BJ (cell line): ENCODE data around the gene LMO2. TPM values are rescaled to one million over a fixed set of nuclear protein-coding genes. Genes with fewer than 3 reads are reported as not detected.
"Not testable (repeated sequence)": the region's sequence is repeated elsewhere in the genome, so short reads cannot be mapped to it uniquely, and the experiment has no call there.

Experiments used
- CTCF ChIA-PET: fragments of 350-600 bp; formaldehyde crosslinking; extraction: SDS; loops from one replicate; lab custom pipeline; 2021; ENCODE audit warnings: antibody characterized with exemption, inconsistent platforms; lab: Yijun Ruan, JAX
- POLR2A ChIA-PET: fragments of 300-600 bp; sonication (Branson Sonifier 250); formaldehyde crosslinking; extraction: SDS; loops from one replicate; lab custom pipeline; 2021; ENCODE audit warnings: antibody characterized with exemption; lab: Charles Lee
- DNase-seq: peaks from one replicate; pipeline ENCODE4 v3.0.0-alpha.2; 2011; ENCODE audit warnings: low read depth
- H3K27me3 ChIP-seq: 2 replicates; pipeline ENCODE4 v1.6.0; 2011; ENCODE audit warnings: low read length; ENCODE audit not compliant: control insufficient read depth, insufficient read depth
- H3K36me3 ChIP-seq: 2 replicates; pipeline ENCODE4 v1.5.1; 2011; ENCODE audit warnings: low read length; ENCODE audit not compliant: control insufficient read depth, insufficient read depth
- H3K4me3 ChIP-seq: 2 replicates; pipeline ENCODE4 v1.5.1; 2011; ENCODE audit warnings: low read depth, mild to moderate bottlenecking, control low read depth, low read length
- CTCF ChIP-seq: IDR thresholded peaks from 2 replicates; pipeline ENCODE4 v1.5.1; 2011; ENCODE audit warnings: low read depth, mild to moderate bottlenecking, control low read depth, inconsistent platforms, low read length, moderate library complexity; ENCODE audit not compliant: insufficient read depth
- polyA plus RNA-seq: library from polyadenylated mRNA; depleted of rRNA; stranded (reverse); fragments of >200 nt; gene quantifications from 2 replicates; pipeline ENCODE4 v1.2.3, GENCODE V29; 2011

The LMO2 gene
- polyA plus RNA-seq, 1 experiment: not detected

DNA sequence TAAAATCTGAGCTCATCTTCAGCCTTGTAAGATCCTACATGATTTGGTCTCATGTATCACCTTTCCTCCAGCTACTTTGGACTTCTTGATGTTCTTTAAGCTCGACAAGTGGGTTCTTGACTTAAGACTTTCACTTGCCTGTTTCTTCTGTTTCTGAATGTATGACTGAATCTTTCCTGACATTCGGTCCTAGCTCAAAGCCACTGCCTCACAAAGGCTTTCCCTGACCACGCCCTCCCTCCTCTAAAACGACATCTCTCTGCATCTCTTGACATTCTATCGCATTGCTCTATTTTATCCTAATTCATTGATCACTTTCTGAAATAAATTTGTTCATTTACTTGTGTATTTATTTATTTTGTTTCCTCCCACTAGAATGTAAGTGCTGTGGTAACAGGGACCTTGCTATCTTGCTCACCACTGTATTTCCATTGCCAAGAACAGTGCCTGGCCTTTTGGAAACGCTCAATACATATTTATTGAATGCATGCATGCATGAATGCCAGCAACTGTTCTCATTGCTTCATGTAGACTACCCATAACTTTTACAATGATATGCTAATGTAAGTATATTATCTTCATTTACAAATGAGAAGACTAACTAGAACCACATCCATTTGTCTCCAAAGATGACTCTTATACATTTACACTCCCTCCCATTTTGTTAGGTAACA, 43.0 kb downstream of the LMO2 start:
- POLR2A ChIA-PET: no interaction called here
- DNase-seq: no peak
- CTCF ChIA-PET: interaction anchor here (0.8 to 3.2 kb wide), 7 partner anchors 9 to 148 kb away, joined by 3 to 13 read pairs (median 5); no protein-coding TSS in a partner anchor
- H3K36me3 ChIP-seq: no peaks in the 10 kb centered on the region
- H3K4me3 ChIP-seq: no peak overlapping the region
- no peak for TF ChIP-seq CTCF
- H3K27me3 ChIP-seq: peaks cover 14% of the 10 kb centered on the region

- Histone ChIP-seq H3K4me3 (no peak overlapping the region), H3K36me3 (no peaks in the 10 kb centered on the region), H3K27me3 (peaks cover 17% of the 10 kb centered on the region)
- ChIA-PET CTCF (interaction anchor here (1.3 to 5.8 kb wide), 4 partner anchors 11 to 149 kb away, joined by 3 to 21 read pairs (median 4); no protein-coding TSS in a partner anchor), POLR2A (no interaction called here)
- DNase-seq: no peak
- no peak for TF ChIP-seq CTCF
These were observed 44.6 kb downstream of the LMO2 start for GRCh38 chr11:33847251-33847650.

- Histone ChIP-seq H3K27me3 (peaks cover 21% of the 10 kb centered on the region), H3K4me3 (no peak overlapping the region), H3K36me3 (no peaks in the 10 kb centered on the region)
- TF ChIP-seq CTCF: no peak
- ChIA-PET POLR2A (no interaction called here), CTCF (interaction anchor here (0.5 to 5.8 kb wide), 5 partner anchors 9 to 143 kb away, joined by 3 to 21 read pairs (median 10); no protein-coding TSS in a partner anchor)
- no peak for DNase-seq
These were observed 47.6 kb downstream of the LMO2 start for GRCh38 chr11:33844236-33844635.

GRCh38 chr11:33843018-33843417, 48.9 kb downstream of the LMO2 start:
- CTCF ChIA-PET: interaction anchor here (0.7 to 5.8 kb wide), 8 partner anchors 8 to 128 kb away, joined by 3 to 21 read pairs (median 5); no protein-coding TSS in a partner anchor
- Histone ChIP-seq H3K27me3 (peaks cover 16% of the 10 kb centered on the region), H3K4me3 (no peak overlapping the region), H3K36me3 (no peaks in the 10 kb centered on the region)
- DNase-seq: no peak
- POLR2A ChIA-PET: no interaction called here
- TF ChIP-seq CTCF: no peak

GRCh38 chr11:33842236-33842915, 49.5 kb downstream of the LMO2 start:
- H3K27me3 ChIP-seq: peaks cover 16% of the 10 kb centered on the region
- DNase-seq: no peak
- H3K4me3 ChIP-seq: no peak overlapping the region
- no peaks in the 10 kb centered on the region for H3K36me3 ChIP-seq
- no peak for TF ChIP-seq CTCF
- ChIA-PET POLR2A (no interaction called here), CTCF (interaction anchor here (0.7 to 5.8 kb wide), 8 partner anchors 8 to 129 kb away, joined by 3 to 21 read pairs (median 5); no protein-coding TSS in a partner anchor)

DNA sequence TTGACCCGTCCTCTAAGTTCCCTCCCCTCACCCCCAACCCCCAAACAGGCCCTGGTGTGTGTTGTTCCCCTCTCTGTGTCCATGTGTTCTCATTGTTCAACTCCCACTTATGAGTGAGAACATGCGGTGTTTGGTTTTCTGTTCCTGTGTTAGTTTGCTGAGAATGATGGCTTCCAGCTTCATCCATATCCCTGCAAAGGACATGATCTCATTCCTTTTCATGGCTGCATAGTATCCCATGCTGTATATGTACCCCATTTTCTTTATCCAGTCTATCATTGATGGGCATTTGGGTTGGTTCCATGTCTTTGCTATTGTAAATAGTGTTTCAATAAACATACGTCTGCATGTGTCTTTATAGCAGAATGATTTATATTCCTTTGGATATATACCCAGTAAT, 53.6 kb downstream of the LMO2 start:
- H3K36me3 ChIP-seq, POLR2A ChIA-PET, DNase-seq, H3K4me3 ChIP-seq, H3K27me3 ChIP-seq: not testable (repeated sequence)
- CTCF ChIA-PET: interaction anchor here (0.5 to 0.6 kb wide), 2 partner anchors 30 to 630 kb away, joined by 3 read pairs; no protein-coding TSS in a partner anchor

DNA sequence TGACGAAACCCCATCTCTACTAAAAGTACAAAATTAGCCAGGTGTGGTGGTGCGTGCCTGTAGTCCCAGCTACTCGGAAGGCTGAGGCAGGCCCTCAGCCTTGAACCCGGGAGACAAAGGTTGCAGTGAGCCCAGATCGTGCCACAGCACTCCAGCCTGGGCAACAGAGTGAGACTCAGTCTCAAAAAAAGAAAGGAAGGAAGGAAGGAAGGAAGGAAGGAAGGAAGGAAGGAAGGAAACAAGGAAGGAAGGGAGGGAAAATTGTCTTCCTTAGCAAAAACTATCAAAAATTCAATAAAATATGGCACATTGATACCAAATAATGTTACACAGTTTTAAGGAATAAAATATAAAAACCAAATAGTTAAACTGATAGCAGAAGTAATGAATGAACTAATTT, 54.5 kb downstream of the LMO2 start:
- DNase-seq, H3K36me3 ChIP-seq, H3K4me3 ChIP-seq, POLR2A ChIA-PET: not testable (repeated sequence)
- CTCF ChIA-PET: interaction anchor here (0.6 kb wide), 1 partner anchor 29 kb away, joined by 3 read pairs; no protein-coding TSS in a partner anchor
- peaks cover 13% of the 10 kb centered on the region for H3K27me3 ChIP-seq
